A549 (cell line): Measurements from ENCODE around the gene ARRDC4. TPM values are rescaled to one million over a fixed set of nuclear protein-coding genes. Genes with fewer than 3 reads are reported as not detected.
A peak's percentile ranks its signal among the peaks of the same experiment; 100 is the strongest.
"Not testable (repeated sequence)": the region's sequence is repeated elsewhere in the genome, so short reads cannot be mapped to it uniquely, and the experiment has no call there.

Experiments used
- ATAC-seq, 2 experiments: fragments of 200-7000 bp in 1 of 2; fragments of >200 bp in 1 of 2; cut with Nextera tagmentation in 1 of 2; cut with Tn5 transposase in 1 of 2; 3 replicates each; pipeline versions ENCODE4 v1.8.0 to v1.9.1; 2018 to 2020; ENCODE audit warnings: mild to moderate bottlenecking in 1 of 2, moderate library complexity in 1 of 2
- CTCF ChIA-PET: fragments of 300-600 bp; sonication (Branson Sonifier 250); formaldehyde crosslinking; extraction: SDS; loops from one replicate; lab custom pipeline; 2021; ENCODE audit warnings: antibody characterized with exemption, inconsistent platforms; lab: Yijun Ruan, JAX
- POLR2A ChIA-PET: fragments of 350-600 bp; formaldehyde crosslinking; extraction: SDS; loops from one replicate; lab custom pipeline; 2021; ENCODE audit warnings: antibody characterized with exemption, inconsistent platforms; lab: Yijun Ruan, JAX
- DNase-seq, 2 experiments: peaks; one replicate each; pipeline versions ENCODE4 v3.0.0 to v3.0.0-alpha.2; 2011 to 2016; ENCODE audit warnings: low read depth in 1 of 2, low spot score in 1 of 2
- FAIRE-seq: peaks from 2 replicates; lab custom pipeline; 2011; peaks lifted over from hg19 to GRCh38; lab: Jason Lieb, UNC
- H3K27ac ChIP-seq, 2 experiments: fragments of >200 bp; sonication (Bioruptor Twin); formaldehyde crosslinking; 3 replicates each; pipeline ENCODE4 v1.5.1; 2016 to 2017
- H3K4me1 ChIP-seq: fragments of >200 bp; sonication (Bioruptor Twin); formaldehyde crosslinking; 3 replicates; pipeline ENCODE4 v1.6.1; 2016
- H3K4me2 ChIP-seq: fragments of >200 bp; sonication (Bioruptor Twin); formaldehyde crosslinking; 3 replicates; pipeline ENCODE4 v1.6.1; 2016
- H3K4me3 ChIP-seq: fragments of >200 bp; sonication (Bioruptor Twin); formaldehyde crosslinking; 3 replicates; pipeline ENCODE4 v1.5.1; 2016
- H3K9me3 ChIP-seq: fragments of >200 bp; sonication (Bioruptor Twin); formaldehyde crosslinking; 3 replicates; pipeline ENCODE4 v1.6.1; 2016
- ATOH8 ChIP-seq: fragments of 250-450 bp; sonication (Bioruptor Pico); IDR thresholded peaks from 2 replicates; pipeline ENCODE4 v1.5.0; 2020; ENCODE audit warnings: low read depth, mild to moderate bottlenecking, moderate library complexity
- CBX2 ChIP-seq: fragments of 200-600 bp; sonication (generic); IDR thresholded peaks from 2 replicates; pipeline ENCODE4 v1.6.1; 2016; ENCODE audit warnings: low read depth, mild to moderate bottlenecking, borderline replicate concordance
- CBX8 ChIP-seq: fragments of 200-600 bp; sonication (generic); IDR thresholded peaks from 2 replicates; pipeline ENCODE4 v1.6.1; 2016
- CTCF ChIP-seq: fragments of >200 bp; sonication (Bioruptor Twin); formaldehyde crosslinking; IDR thresholded peaks from 3 replicates; pipeline ENCODE4 v1.5.1; 2016
- EHMT2 ChIP-seq: fragments of 200-600 bp; sonication (generic); IDR thresholded peaks from 2 replicates; pipeline ENCODE4 v1.6.1; 2016; ENCODE audit warnings: antibody characterized with exemption, low read depth, mild to moderate bottlenecking, moderate library complexity
- EP300 ChIP-seq, 2 experiments: fragments of >200 bp; sonication (Bioruptor Twin); formaldehyde crosslinking; IDR thresholded peaks; 2 replicates in 1 of 2; 3 replicates in 1 of 2; pipeline ENCODE4 v1.6.1; 2016 to 2017
- HDAC2 ChIP-seq: fragments of 200-600 bp; sonication (generic); IDR thresholded peaks from 2 replicates; pipeline ENCODE4 v1.6.1; 2016
- HMGXB4 ChIP-seq: fragments of 250-450 bp; sonication (Bioruptor Pico); IDR thresholded peaks from 2 replicates; pipeline ENCODE4 v1.5.0; 2021; ENCODE audit warnings: mild to moderate bottlenecking, moderate library complexity, borderline replicate concordance
- HOXB13 ChIP-seq: fragments of 250-450 bp; sonication (Bioruptor Pico); IDR thresholded peaks from 2 replicates; pipeline ENCODE4 v1.5.0; 2020; ENCODE audit warnings: low read depth, mild to moderate bottlenecking, moderate library complexity
- JUN ChIP-seq, 2 experiments: fragments of >200 bp; sonication (Bioruptor Twin); formaldehyde crosslinking; IDR thresholded peaks; 2 replicates in 1 of 2; 3 replicates in 1 of 2; pipeline ENCODE4 v1.6.1; 2016 to 2017
- MAFK ChIP-seq: fragments of 450-650 bp; IDR thresholded peaks from 2 replicates; pipeline ENCODE4 v1.6.1; 2014; ENCODE audit not compliant: partially characterized antibody
- NFE2L2 ChIP-seq: fragments of 150-350 bp; conservative IDR thresholded peaks from 2 replicates; pipeline ENCODE4 v1.6.1; 2014; ENCODE audit warnings: low read length
- NPAS2 ChIP-seq: fragments of 250-450 bp; sonication (Bioruptor Pico); IDR thresholded peaks from 2 replicates; pipeline ENCODE4 v1.8.0; 2022; ENCODE audit warnings: mild to moderate bottlenecking, moderate library complexity, borderline replicate concordance
- PBX3 ChIP-seq: IDR thresholded peaks from 2 replicates; pipeline ENCODE4 v1.6.1; 2012
- RCOR1 ChIP-seq: fragments of 150-350 bp; IDR thresholded peaks from 2 replicates; pipeline ENCODE4 v1.6.1; 2014; ENCODE audit warnings: antibody characterized with exemption, low read length, low read depth
- RFX5 ChIP-seq: fragments of 450-650 bp; IDR thresholded peaks from 2 replicates; pipeline ENCODE4 v1.7.1; 2014; ENCODE audit warnings: antibody characterized with exemption, mild to moderate bottlenecking, moderate library complexity
- ZFP36 ChIP-seq: fragments of 450-650 bp; IDR thresholded peaks from 2 replicates; pipeline ENCODE4 v1.6.1; 2014; ENCODE audit warnings: borderline replicate concordance; ENCODE audit not compliant: partially characterized antibody
- WGBS: methylation state at CpG from one replicate; pipeline ENCODE4 v1.1.6; 2017; ENCODE audit errors: missing lambda C conversion rate; 5-methylcytosine and 5-hydroxymethylcytosine counted together
- polyA plus RNA-seq, 4 experiments: library from polyadenylated mRNA; depleted of rRNA in 3 of 4; stranded (reverse); fragments of >200 nt; fragmentation: RNase III in 1 of 4; extraction: RNeasy Plus Mini Kit Qiagen cat#74134 plus additional on column Dnase treatment in 1 of 4; gene quantifications; 2 replicates in 3 of 4; 3 replicates in 1 of 4; pipeline ENCODE4 v1.2.3, GENCODE V29; 2011 to 2017

ARRDC4 gene
- polyA plus RNA-seq, 2 of the 4 experiments (the other 2 are of a cell fraction), result 0.19 to 2.2 TPM

GRCh38 chr15:97984157-97984556, 23.7 kb downstream of the ARRDC4 start:
- FAIRE-seq (no peak), DNase-seq (no peak)
- POLR2A ChIA-PET, result no interaction called here
- CTCF ChIA-PET, result no interaction called here
- Histone ChIP-seq H3K4me1 (no peaks in the 10 kb centered on the region), H3K9me3 (peaks cover 6% of the 10 kb centered on the region; the same call in 1 of the 3 replicates), H3K4me3 (no peak overlapping the region)
- TF ChIP-seq HOXB13 (CRISPR knock-in tag) (no peak), NPAS2 (CRISPR knock-in tag) (no peak), JUN (IDR thresholded peaks at IDR 0.05) (no peak), NFE2L2 (no peak), CBX8 (no peak), EP300 (IDR thresholded peaks at IDR 0.05) (no peak), RCOR1 (no peak), MAFK (no peak), RFX5 (no peak), CBX2 (no peak), EHMT2 (no peak), HDAC2 (no peak), ATOH8 (CRISPR knock-in tag) (no peak)
- TF ChIP-seq, all 56 proteins: peak for 0
- no peak overlapping the region for H3K4me2 ChIP-seq
- H3K27ac ChIP-seq, result no peak overlapping the region
- ATAC-seq, result no peak
- 0% methylated on average over 1 of the region's 1 CpG for WGBS

GRCh38 chr15:97985979-97986378, 25.5 kb downstream of the ARRDC4 start:
- H3K9me3 ChIP-seq, H3K4me3 ChIP-seq, H3K27ac ChIP-seq, ATAC-seq, FAIRE-seq, H3K4me1 ChIP-seq, H3K4me2 ChIP-seq, POLR2A ChIA-PET, DNase-seq, CTCF ChIA-PET: not testable (repeated sequence)
- 10% methylated on average over 2 of the region's 2 CpGs for WGBS

GRCh38 chr15:97986781-97987180, 26.3 kb downstream of the ARRDC4 start:
- POLR2A ChIA-PET, result no interaction called here
- FAIRE-seq, result no peak
- no peak overlapping the region for H3K4me2 ChIP-seq
- H3K4me3 ChIP-seq, result no peak overlapping the region
- CTCF ChIA-PET, result no interaction called here
- no peak overlapping the region for H3K27ac ChIP-seq
- TF ChIP-seq ZFP36 (peak; percentile 82), NFE2L2 (no peak)
- H3K4me1 ChIP-seq, result no peaks in the 10 kb centered on the region
- no peak for DNase-seq
- WGBS, result 48% methylated on average over 2 of the region's 2 CpGs
- peaks cover 6% of the 10 kb centered on the region; the same call in 1 of the 3 replicates for H3K9me3 ChIP-seq
- no peak for ATAC-seq

GRCh38 chr15:97989299-97989698, 28.8 kb downstream of the ARRDC4 start:
- CTCF ChIA-PET, result interaction anchor here (0.7 kb wide), 1 partner anchor 9 kb away, joined by 3 read pairs; no protein-coding TSS in a partner anchor
- no peak overlapping the region for H3K4me3 ChIP-seq
- POLR2A ChIA-PET, result no interaction called here
- H3K4me2 ChIP-seq, result no peak overlapping the region
- FAIRE-seq (no peak), DNase-seq (no peak), ATAC-seq (no peak)
- H3K4me1 ChIP-seq, result no peaks in the 10 kb centered on the region
- TF ChIP-seq CTCF, result no peak
- TF ChIP-seq PBX3, result no peak
- TF ChIP-seq HMGXB4, result no peak
- TF ChIP-seq, all 56 proteins: peak for 0
- peaks cover 6% of the 10 kb centered on the region; the same call in 1 of the 3 replicates for H3K9me3 ChIP-seq
- no peak overlapping the region for H3K27ac ChIP-seq
- WGBS, result 0% methylated on average over 2 of the region's 2 CpGs
